A549 treated with GW870086 at 1 μM for 4 hours (cell line): ENCODE data around the gene KCNH1. TPM values are rescaled to one million over a fixed set of nuclear protein-coding genes. Genes with fewer than 3 reads are reported as not detected.

ENCODE experiments used
- total RNA-seq: library from RNA; stranded (reverse); fragments of 200-300 nt; extraction: Qiagen RNA extraction; gene quantifications from 5 replicates; pipeline ENCODE4 v1.2.3, GENCODE V29; 2022; ENCODE audit warnings: low read depth

KCNH1 gene, protein sequence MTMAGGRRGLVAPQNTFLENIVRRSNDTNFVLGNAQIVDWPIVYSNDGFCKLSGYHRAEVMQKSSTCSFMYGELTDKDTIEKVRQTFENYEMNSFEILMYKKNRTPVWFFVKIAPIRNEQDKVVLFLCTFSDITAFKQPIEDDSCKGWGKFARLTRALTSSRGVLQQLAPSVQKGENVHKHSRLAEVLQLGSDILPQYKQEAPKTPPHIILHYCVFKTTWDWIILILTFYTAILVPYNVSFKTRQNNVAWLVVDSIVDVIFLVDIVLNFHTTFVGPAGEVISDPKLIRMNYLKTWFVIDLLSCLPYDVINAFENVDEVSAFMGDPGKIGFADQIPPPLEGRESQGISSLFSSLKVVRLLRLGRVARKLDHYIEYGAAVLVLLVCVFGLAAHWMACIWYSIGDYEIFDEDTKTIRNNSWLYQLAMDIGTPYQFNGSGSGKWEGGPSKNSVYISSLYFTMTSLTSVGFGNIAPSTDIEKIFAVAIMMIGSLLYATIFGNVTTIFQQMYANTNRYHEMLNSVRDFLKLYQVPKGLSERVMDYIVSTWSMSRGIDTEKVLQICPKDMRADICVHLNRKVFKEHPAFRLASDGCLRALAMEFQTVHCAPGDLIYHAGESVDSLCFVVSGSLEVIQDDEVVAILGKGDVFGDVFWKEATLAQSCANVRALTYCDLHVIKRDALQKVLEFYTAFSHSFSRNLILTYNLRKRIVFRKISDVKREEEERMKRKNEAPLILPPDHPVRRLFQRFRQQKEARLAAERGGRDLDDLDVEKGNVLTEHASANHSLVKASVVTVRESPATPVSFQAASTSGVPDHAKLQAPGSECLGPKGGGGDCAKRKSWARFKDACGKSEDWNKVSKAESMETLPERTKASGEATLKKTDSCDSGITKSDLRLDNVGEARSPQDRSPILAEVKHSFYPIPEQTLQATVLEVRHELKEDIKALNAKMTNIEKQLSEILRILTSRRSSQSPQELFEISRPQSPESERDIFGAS
- 1.3 to 2.3 TPM (median 1.7 TPM) in 5 replicates for total RNA-seq

DNA sequence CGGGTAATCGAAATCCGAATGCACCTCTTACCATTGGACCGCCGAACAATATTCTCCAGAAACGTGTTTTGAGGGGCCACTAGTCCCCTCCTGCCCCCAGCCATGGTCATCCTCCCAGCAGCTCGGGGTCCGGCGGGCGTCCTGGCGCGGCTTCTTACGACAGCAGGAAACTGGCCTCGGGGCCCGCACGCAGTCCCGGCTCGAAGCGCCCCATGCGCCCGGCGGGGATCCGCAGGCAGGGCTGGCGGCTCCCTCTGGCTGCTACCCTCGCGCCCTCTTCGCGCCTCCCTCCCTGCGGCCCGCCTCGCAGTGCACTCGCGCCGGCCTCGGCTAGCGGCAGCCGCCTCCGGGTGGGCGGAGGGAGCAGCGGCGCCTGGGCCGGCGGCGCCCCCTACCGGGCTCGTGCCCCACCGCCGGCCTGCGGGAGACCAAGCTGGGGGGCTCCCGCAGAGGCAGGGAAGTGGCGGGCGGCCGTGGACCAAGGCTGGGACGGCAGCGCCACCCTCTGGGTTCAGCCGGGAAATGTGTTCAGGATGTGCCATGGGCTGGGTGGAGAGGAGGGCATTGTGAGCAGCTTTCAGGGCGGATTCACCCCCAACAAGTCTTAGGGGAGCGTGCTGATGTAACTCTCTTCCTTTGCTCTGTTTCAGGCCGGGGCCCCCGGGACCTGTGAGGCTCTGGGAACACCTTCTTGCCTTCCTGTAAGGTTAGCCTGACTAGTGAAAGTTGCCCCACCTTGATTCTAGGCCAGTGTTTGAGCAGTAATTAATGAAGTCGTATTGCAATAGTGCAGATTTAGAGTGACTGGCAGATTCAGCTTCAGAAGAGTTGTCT lies at the start of gene KCNH1:
TSS of gene KCNH1 (minus strand) at position 313 of the 834 bp plus-strand sequence. CDS start at position 110, 203 bp downstream.

Other genes starting within 250 kb of the KCNH1 start
- 19.5 to 22.3 TPM (median 21.9 TPM) in 5 replicates for gene RCOR3, start 125.2 kb upstream of the KCNH1 start, total RNA-seq
- 5.9 to 7.4 TPM (median 7.2 TPM) in 5 replicates for gene TRAF5, start 192.7 kb upstream of the KCNH1 start, total RNA-seq